Left colon (tissue), 2 donors: ENCODE measurements around the gene SIK1. TPM values are rescaled to one million over a fixed set of nuclear protein-coding genes. Genes with fewer than 3 reads are reported as not detected.
A peak's percentile ranks its signal among the peaks of the same experiment; 100 is the strongest.
"Not testable (repeated sequence)": the region's sequence is repeated elsewhere in the genome, so short reads cannot be mapped to it uniquely, and the experiment has no call there.

Experiments
- ATAC-seq: fragments of 200-7000 bp; cut with Tn5 transposase; one replicate; pipeline ENCODE4 v1.9.1; 2020; ENCODE audit warnings: mild to moderate bottlenecking, moderate library complexity
- DNase-seq, 2 donors: peaks; one replicate each; pipeline ENCODE4 v3.0.0-alpha.2; 2020
- intact Hi-C, 2 donors: fragments of 100-400 bp; cut with DNase I in 1 of 2; cut with micrococcal nuclease in 1 of 2; formaldehyde crosslinking; loops; one replicate each; pipeline versions ENCODE4 v1.11.2 to v1.14.0; 2022; cut with DNase I, micrococcal nuclease
- total RNA-seq, 2 donors: library from RNA; stranded (reverse); fragmentation: NEBNext Ultra II Directional; extraction: Animal tissue kit (Norgen Biotek cat#: 25700); gene quantifications; one replicate each; pipeline ENCODE4 v1.2.1, GENCODE V29; 2021
- donor health status: DM: no; HTN: no; CAD: no.
- donor health status: DM: yes; HTN: yes; CAD: no.

Gene SIK1
- total RNA-seq, 2 donors from 2014 or later, result 8.0 to 30.0 TPM

DNA sequence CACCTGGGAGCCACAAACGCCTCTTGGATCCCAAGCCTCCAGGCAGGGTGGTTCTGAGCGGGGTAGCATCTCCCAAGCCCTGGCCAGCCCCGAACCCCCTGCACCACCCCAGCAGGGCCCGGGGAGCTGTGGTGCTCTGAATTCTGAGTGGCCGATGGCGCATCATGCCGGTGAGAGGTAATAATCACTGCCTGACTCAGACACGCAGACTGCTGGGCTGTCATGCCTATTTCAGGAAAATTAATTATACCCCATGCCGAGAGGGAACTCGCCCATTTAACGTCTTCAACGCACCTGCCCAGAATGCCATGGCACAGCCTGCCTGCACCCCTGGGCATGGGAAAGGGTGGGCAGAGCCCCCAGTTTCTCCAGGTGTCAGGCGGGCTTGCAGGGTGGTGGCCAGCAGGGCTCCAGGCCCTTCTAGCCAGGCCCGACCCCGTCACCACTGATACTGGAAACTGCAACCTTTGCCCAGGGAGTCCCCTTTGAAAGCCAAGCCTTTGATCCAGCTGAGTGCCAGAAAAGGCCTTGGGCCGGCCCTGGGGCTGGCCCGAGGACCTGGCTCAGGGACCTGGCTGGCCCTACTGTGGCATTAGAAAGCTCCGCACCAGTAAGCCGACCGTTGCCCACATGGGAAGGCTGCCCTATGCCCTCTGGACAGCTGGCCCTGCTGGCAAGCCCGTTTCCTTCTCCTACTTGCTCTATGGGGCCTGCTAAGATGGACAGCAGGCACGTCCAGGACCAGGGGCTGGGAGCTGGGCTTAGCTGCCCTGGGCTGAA lies 23.1 kb downstream of the SIK1 start:
- DNase-seq, intact Hi-C loops, ATAC-seq: not testable (repeated sequence)

DNA sequence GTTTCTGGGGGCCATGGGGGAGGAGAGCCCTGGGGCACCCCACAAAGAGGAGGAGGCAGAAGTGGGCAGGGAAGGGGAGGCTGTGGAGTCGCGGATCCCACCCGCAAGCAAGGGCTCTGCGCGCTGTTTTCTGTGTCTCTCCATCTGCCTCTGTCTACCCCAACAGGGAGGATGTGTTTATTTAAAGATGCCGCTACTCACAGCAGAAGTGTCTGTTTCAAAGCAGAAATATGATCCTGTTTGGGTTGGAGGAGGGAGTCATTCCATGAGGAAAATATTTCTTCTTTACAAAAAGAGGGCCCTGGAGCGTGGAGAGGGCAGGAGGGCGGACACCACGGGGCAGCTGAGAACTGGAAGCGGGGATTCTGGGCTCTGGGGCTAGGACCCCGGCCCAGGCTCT lies 25.8 kb downstream of the SIK1 start:
- ATAC-seq, DNase-seq, intact Hi-C loops: not testable (repeated sequence)

DNA sequence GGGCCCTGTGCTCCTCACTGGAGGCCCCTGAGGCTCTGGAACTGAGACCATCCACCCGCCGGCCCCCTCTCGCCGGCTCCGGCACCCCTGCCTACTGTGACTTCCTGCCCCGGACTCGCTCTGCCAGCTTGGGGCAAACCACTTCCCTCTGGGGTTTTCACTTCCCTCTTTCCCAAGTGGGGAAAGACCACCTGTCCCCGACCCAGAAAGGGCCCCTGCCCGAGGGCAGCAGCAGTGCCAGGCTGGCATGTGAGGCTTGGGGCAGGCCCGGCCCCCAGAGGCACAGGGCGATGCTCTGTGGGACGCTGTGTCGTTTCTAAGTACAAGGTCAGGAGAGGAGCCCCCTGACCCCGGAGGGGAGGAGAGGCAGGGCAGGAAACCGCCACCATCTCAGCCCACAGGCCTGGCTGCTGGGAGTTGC lies 27.3 kb downstream of the SIK1 start:
- DNase-seq, ATAC-seq, intact Hi-C loops: not testable (repeated sequence)

DNA sequence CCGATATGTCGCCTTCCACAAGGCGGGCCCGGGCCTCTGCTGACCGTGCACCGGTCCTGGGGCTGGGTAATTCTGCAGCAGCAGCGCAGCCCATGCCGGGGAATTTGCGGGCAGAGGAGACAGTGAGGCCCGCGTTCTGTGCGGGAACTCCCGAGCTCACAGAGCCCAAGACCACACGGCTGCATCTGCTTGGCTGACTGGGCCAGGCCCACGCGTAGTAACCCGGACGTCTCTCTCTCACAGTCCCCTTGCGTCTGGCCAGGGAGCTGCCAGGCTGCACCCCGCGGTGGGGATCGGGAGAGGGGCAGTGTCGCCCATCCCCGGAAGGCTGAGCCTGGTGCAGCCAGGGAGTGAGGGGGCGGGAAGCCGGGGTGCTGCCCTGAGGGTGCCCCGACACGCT lies 27.8 kb downstream of the SIK1 start:
- intact Hi-C loops, ATAC-seq, DNase-seq: not testable (repeated sequence)

DNA sequence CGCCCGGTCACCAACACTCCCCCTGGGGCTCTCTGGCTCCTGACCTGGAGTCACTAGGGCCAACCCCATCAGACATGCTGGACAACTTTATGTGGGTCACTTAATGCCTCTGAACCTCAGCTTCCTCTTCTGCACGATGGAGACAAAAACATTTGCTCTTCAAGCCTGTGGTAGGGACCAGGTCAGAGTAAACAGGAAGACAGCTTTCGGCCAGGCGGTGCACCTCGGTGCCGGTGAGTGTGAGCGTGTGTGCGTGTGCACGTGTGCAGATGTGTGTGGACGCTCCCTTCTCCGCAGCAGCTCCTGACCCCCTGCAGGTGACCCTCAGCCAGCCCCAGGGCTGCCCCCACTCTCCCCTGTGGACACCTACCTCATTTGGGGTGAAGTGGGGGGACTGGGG lies 28.4 kb downstream of the SIK1 start:
- DNase-seq, ATAC-seq, intact Hi-C loops: not testable (repeated sequence)

DNA sequence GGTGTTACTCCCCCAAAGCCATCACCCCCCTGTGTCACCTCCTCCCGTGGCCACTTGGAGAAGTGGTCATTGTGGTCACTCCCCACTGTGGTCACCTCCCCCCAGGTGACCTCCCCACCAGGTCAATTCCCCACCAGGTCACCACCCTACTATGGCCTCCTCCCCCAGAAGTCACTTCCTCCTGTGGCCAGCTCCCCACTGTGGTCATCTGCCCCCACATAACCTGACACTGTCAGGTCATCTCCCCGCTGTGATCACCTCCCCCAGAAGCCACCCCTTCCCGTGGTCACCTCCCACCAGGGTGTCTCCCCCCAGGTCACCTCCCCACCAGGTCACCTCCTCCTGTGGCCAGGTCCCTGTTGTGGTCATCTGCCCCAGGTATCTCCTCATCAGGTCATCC lies 28.9 kb downstream of the SIK1 start:
- DNase-seq, ATAC-seq, intact Hi-C loops: not testable (repeated sequence)

DNA sequence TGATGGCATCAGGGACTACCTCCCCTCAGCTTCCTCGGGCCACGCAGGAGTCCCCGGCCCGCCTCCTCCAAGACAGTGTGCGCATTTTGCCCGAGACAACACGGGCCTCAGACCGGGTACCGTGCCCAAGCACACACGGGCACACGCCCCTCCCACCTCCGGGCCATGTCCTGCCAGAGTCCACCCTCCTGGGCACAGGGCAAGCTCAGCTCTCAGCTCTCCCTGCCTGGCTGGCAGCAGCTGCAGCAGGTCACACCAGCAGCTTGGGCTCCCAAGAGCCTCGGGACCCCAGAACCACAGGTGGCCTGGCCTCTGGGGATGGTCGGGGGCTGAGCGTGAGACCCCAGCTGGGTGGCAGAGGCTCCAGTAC lies 29.5 kb downstream of the SIK1 start:
- intact Hi-C loops, DNase-seq: not testable (repeated sequence)
- peak; percentile 41 for ATAC-seq

DNA sequence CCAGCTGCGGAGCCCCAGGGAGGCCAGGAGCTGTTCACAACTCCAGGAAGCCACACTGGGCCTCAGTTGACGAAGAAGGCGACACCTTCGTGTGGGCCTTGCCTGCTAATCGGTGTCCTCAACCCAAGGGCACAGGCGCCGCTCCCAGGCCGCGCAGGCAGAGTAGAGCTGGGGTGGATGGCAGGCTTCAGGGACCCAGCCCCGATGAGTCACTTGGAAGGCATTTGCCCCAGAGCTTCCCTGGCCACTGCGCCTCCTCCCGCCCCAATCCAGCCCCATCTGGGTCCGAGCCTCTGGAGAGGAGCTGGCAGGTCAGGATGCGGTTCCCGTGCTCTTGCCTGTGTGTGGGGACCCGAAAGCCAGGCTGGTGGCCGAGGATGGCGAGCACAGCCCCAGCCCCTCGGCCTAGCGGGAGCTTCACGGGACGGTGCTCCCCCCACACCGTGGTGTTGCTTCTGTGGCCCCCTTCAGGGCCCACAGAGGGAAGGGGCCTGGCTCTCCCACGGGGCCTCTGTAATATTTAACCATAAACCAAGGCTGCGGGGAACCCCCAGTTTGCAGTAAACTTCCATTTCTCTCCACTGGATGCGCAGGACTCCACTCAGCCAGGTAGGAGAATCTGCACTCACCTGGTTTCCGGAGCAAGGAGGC lies 30.0 kb downstream of the SIK1 start:
- intact Hi-C loops, DNase-seq: not testable (repeated sequence)
- peak; percentile 67 for ATAC-seq

DNA sequence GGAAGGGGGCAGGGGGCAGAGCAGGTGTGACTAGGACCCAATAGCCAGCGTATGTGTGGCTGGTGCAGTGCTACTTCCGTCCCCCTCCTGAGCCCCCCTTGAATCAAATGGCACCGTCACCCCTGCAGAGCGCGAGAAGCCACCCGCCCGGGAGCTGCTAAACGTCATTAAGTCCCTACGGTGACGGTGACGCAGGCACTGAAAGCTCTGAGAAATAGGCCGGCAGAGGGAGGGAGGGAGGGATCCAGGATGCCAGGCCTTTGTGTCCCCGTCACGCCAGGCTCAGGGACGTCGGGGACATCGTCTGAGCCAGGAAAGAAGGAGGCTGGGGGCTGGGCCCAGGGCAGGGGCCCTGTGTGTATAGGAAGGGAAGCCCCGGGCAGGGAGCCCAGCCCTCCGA lies 43.6 kb downstream of the SIK1 start:
- intact Hi-C loops, DNase-seq: not testable (repeated sequence)
- ATAC-seq, result peak; percentile 60

DNA sequence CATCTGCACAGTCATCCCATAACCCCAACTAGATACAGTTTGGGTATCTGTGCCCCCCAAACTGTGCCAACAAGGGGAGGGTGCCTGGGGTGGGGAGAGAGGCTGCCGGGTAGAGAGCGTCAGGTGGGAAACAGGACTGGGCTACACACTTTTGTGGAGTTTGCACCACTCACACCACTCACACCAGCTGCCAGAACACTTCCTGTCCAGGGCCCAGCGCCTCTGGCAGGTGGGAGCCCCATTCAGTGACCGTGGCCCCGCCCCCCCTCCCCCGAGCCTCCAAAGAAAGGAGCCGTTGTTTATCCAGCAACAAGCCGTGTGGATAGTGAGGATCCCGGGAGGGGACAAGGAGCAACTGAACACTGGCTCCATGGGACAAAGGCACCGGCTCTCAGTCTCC lies 44.0 kb downstream of the SIK1 start:
- intact Hi-C loops, DNase-seq: not testable (repeated sequence)
- peak; percentile 49 for ATAC-seq

DNA sequence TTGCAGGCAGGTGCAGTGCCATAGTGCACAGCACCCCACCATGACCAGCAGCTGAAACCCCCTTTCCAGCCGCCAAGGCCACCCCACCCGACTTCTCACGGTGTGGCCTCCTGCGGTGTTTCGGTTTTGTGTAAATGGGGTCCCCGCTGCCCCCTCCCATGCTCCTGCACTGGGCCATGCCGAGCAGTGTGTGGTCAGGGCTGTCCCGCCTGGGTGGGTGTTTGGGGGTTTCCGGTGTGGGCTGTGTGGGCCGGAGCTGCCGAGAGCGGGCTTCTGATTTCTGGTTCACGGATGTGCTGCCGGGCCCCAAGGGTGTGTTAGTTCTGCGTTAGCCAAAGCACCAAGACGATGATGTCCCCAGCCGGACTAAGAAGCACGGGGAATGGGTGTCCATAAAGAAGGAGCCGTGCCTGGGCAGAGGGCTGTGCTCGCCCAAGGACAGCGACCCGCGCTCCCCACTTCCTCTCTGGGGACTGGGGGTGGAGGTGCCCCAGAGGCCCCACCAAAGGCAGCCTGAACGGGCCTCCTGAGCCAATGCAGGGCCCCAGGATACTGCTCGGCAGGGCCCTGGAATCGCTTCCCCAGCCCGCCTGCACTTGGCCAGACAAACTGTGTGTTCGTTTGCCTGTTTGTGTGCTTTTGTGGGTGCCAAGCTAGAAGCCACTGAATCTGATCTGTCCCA lies 45.9 kb downstream of the SIK1 start:
- DNase-seq, ATAC-seq, intact Hi-C loops: not testable (repeated sequence)

DNA sequence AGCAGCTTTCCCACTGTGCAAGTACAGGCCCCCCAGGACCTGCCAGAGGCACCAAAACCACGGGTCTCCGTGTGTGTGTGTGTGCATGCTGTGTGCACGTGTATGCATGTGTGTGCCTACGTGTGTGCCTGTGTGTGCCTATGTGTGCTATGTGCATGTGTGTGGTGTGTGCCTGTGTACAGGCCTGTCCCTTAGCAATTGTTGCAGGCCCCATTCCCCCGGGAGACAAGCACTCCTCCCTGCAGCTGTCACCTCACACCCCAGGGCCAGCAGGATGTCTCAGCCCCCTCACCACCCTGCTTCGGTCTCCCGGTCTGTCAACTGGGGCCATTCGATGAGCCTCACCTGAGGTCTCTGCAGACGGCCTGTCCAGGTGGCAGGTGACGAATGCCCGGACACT lies 46.6 kb downstream of the SIK1 start:
- ATAC-seq, intact Hi-C loops, DNase-seq: not testable (repeated sequence)

DNA sequence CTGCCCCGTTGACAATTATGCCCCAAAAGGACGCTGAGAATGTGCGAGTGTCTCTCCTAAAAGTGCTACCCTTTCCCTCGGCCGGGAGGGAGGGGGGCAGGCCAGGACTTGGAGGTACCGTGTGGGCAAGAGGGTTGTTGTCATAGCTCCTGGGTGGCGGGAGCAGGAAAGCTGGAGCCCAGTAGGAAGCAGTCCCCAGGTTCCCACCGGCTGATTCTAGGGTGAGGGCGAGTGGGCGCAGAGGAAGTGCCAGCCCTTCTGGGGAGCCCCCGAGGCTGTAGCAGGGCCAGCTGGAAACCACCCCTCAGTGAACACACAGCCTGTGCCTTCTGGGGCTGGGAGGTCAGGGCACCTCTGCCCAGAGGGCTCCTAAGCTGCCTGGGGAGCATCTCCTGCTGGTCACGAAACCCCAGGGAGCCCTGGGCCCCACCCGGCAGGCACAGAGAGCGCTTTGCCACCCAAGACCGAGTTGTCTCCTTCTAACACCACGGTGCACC lies 47.3 kb downstream of the SIK1 start:
- intact Hi-C loops, ATAC-seq, DNase-seq: not testable (repeated sequence)

DNA sequence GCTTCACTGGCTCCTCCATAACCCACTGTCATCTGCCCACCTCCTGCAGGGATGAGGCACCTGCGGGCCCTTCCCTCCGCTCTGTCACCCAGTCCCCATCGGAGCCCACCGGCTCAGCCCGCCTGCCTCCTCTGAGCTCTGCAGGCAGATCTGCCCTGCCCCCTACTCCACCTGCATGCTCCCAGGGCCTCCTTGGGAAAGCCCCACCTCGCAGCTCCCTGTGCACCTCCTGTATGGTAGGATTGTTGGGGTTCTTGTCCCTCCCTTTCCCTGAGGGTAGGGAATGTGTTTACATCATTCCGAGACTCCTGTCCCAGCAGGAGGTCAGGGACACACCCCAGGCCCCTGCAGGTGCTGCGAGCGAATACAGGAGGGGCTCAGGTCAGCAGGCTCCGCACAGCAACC lies 50.5 kb downstream of the SIK1 start:
- intact Hi-C loops, result no loop called here
- DNase-seq (no peak), ATAC-seq (no peak)

DNA sequence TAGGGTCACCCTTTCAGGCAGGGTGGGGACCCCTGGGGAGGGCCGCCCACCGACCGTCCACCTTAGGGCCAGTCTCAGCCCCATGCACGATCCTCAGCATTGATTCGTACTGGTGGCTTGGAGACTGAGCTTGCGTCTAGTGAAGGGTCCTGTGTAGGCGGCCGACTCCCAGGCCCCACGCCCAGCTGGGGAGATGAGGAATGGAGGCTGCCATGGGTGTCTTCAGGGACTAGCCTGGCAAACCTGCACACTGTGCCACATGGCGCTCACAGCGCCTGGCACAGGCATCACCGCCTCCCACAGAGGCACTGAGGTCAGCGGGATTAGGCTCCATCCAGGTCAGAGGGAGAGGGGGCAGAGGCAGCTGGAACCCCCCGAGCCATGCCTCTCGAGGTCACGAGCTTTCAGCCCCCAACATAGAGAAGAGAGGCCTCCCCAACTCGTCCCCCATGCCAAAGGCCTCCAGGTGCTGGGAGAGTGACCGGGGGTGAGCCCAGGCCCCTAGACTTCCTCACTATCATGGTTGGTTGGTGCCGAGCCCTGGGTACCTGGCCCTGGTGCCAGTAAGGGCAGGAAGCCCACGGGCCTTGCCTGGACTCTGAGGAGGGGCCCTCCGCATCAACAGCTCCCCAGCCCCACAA lies 51.0 kb downstream of the SIK1 start:
- intact Hi-C loops, result no loop called here

DNA sequence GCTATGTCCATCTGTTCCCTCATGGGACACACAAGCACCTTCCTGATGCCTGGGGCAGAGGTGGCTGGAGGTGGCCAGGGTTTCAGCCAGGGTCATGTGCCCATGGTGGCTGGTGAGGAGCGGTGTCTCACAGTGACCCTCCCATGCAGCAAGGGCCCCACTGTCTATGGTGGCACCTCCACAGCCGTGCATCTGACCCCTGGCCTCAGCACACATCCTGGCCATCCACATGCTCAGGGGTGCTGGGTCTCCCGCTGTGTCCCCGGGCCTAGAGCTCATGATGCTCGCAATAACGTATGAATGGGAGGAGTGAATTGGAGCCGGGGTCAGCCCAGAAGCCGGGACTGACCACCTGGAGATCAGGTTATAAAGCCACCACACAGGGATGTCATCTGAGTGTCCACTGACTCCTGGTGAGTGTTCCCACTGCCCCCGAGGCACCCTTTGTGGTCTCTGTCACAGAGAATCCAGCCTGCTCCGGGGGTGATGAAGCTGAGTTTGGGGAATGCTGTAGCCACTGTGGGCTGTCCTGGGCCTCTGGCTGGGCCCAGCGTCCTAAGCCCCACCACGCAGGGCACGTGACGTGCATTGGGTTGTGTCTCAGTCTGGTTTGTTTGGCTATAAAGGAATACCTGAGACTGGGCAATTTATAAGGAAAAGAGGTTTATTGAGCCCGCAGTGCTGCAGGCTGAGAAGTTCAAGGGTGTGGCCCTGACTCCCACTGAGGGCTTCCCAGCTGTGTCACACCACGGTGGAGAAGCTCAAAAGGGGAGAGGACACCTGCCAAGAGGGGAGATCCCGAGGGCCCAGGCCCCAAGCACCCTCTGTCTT lies 51.7 kb downstream of the SIK1 start:
- ATAC-seq (no peak), DNase-seq (no peak)
- intact Hi-C loops, result no loop called here

More for the DNA sequence above, 51.0 kb downstream of the SIK1 start:
- DNase-seq (no peak), ATAC-seq (no peak)

DNA sequence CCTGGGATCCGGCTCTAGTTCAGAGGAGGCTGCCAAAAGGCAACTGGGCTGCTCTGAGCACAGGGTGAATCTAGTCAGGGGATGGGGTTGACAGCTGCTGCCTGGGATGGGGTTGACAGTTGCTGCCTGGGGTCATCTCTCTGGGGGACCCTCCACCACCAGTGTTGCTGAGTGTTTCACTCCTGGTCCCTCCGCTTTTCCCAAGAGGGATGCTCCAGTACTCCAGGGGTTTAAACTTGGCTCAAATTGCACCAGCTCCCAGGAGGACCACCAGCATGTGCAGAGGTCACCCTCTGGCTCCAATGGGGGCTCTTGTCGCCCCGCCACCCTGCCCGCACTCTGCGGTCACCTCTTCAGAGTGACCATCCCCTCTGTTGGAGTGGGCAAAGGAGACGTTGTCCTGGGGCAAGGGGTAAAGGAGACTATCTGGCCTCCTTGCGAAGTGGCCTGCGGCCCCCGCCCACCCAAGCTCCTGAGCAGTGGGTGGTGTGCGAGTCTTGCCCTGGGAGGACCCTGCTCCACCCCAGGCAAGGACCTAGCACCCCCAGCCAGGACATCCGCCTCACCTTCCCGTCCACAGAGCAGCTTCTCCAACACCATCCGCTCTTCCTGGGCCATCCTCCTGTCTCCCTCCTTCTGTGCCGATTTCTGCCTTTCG lies 52.6 kb downstream of the SIK1 start:
- ATAC-seq (no peak), DNase-seq (no peak)
- intact Hi-C loops, result no loop called here
